ENCODE measurements around the gene SLC45A2. TPM values are rescaled to one million over a fixed set of nuclear protein-coding genes. Genes with fewer than 3 reads are reported as not detected.

Gene SLC45A2
- total RNA-seq, 1 experiment from 2014 or later, result not detected

GRCh38 chr5:33992864-33993263, 8.4 kb upstream of the SLC45A2 start:
- H3K27me3 ChIP-seq (ENCODE audit: low read length), result no peaks in the 10 kb centered on the region
- DNase-seq, result no peak
- H3K9ac ChIP-seq (ENCODE audit: low read length), result no peak overlapping the region
- peaks cover 23% of the 10 kb centered on the region for H3K36me3 ChIP-seq (ENCODE audit: insufficient read depth, low read length)
- no peak overlapping the region for H2AFZ ChIP-seq (ENCODE audit: low read length)
- H3K9me3 ChIP-seq (ENCODE audit: low read length), result no peaks in the 10 kb centered on the region
- no peaks in the 10 kb centered on the region for H3K9me2 ChIP-seq (replicated peaks; ENCODE audit: insufficient read depth, low read length)
- H3K4me3 ChIP-seq (ENCODE audit: low read length), result no peak overlapping the region
- no peak overlapping the region for H3K27ac ChIP-seq (ENCODE audit: low read length)
- H3K4me1 ChIP-seq (ENCODE audit: low read length), result no peaks in the 10 kb centered on the region
- no peak overlapping the region for H3K4me2 ChIP-seq (ENCODE audit: low read depth, low read length, poor library complexity, severe bottlenecking)
- H3K79me2 ChIP-seq (ENCODE audit: low read length), result no peaks in the 10 kb centered on the region
- no peaks in the 10 kb centered on the region for H4K20me1 ChIP-seq (ENCODE audit: insufficient read depth, low read depth, low read length)

- DNase-seq, result no peak
- Histone ChIP-seq H3K4me2 (ENCODE audit: low read depth, low read length, poor library complexity, severe bottlenecking) (no peak overlapping the region), H3K4me1 (ENCODE audit: low read length) (no peaks in the 10 kb centered on the region)
These were observed 954 bp upstream of the SLC45A2 start for GRCh38 chr5:33985447-33985846.

GRCh38 chr5:33984178-33984577, 315 bp downstream of the SLC45A2 start:
- Histone ChIP-seq H3K27me3 (ENCODE audit: low read length) (no peaks in the 10 kb centered on the region), H3K36me3 (ENCODE audit: insufficient read depth, low read length) (peaks cover 26% of the 10 kb centered on the region), H3K9me2 (replicated peaks; ENCODE audit: insufficient read depth, low read length) (no peaks in the 10 kb centered on the region), H3K4me3 (ENCODE audit: low read length) (no peak overlapping the region), H3K9ac (ENCODE audit: low read length) (no peak overlapping the region), H4K20me1 (ENCODE audit: insufficient read depth, low read depth, low read length) (no peaks in the 10 kb centered on the region), H3K4me1 (ENCODE audit: low read length) (no peaks in the 10 kb centered on the region), H3K9me3 (ENCODE audit: low read length) (peaks cover 3% of the 10 kb centered on the region; the same call in 1 of the 2 replicates), H2AFZ (ENCODE audit: low read length) (no peak overlapping the region), H3K27ac (ENCODE audit: low read length) (no peak overlapping the region), H3K4me2 (ENCODE audit: low read depth, low read length, poor library complexity, severe bottlenecking) (no peak overlapping the region), H3K79me2 (ENCODE audit: low read length) (no peaks in the 10 kb centered on the region)
- no peak for DNase-seq

More at GRCh38 chr5:33985447-33985846, 954 bp upstream of the SLC45A2 start:
- Histone ChIP-seq H2AFZ (ENCODE audit: low read length) (no peak overlapping the region), H3K9me2 (replicated peaks; ENCODE audit: insufficient read depth, low read length) (no peaks in the 10 kb centered on the region), H3K9ac (ENCODE audit: low read length) (no peak overlapping the region), H3K4me3 (ENCODE audit: low read length) (no peak overlapping the region), H3K27ac (ENCODE audit: low read length) (no peak overlapping the region), H3K9me3 (ENCODE audit: low read length) (peaks cover 3% of the 10 kb centered on the region; the same call in 1 of the 2 replicates), H3K36me3 (ENCODE audit: insufficient read depth, low read length) (peaks cover 30% of the 10 kb centered on the region), H3K79me2 (ENCODE audit: low read length) (no peaks in the 10 kb centered on the region), H4K20me1 (ENCODE audit: insufficient read depth, low read depth, low read length) (no peaks in the 10 kb centered on the region), H3K27me3 (ENCODE audit: low read length) (no peaks in the 10 kb centered on the region)

- peaks cover 3% of the 10 kb centered on the region; the same call in 1 of the 2 replicates for H3K9me3 ChIP-seq (ENCODE audit: low read length)
- no peak overlapping the region for H2AFZ ChIP-seq (ENCODE audit: low read length)
- no peak overlapping the region for H3K4me3 ChIP-seq (ENCODE audit: low read length)
- DNase-seq, result no peak
- H3K27ac ChIP-seq (ENCODE audit: low read length), result no peak overlapping the region
- H3K9ac ChIP-seq (ENCODE audit: low read length), result no peak overlapping the region
- H3K9me2 ChIP-seq (replicated peaks; ENCODE audit: insufficient read depth, low read length), result no peaks in the 10 kb centered on the region
- H3K79me2 ChIP-seq (ENCODE audit: low read length), result no peaks in the 10 kb centered on the region
- H3K4me1 ChIP-seq (ENCODE audit: low read length), result no peaks in the 10 kb centered on the region
- H4K20me1 ChIP-seq (ENCODE audit: insufficient read depth, low read depth, low read length), result no peaks in the 10 kb centered on the region
- no peak overlapping the region for H3K4me2 ChIP-seq (ENCODE audit: low read depth, low read length, poor library complexity, severe bottlenecking)
- H3K27me3 ChIP-seq (ENCODE audit: low read length), result no peaks in the 10 kb centered on the region
- peaks cover 5% of the 10 kb centered on the region; the same call in 1 of the 2 replicates for H3K36me3 ChIP-seq (ENCODE audit: insufficient read depth, low read length)
These were observed 2.9 kb downstream of the SLC45A2 start for GRCh38 chr5:33981408-33982162.

- Histone ChIP-seq H3K4me1 (ENCODE audit: low read length) (no peaks in the 10 kb centered on the region), H3K27me3 (ENCODE audit: low read length) (no peaks in the 10 kb centered on the region), H3K4me2 (ENCODE audit: low read depth, low read length, poor library complexity, severe bottlenecking) (no peak overlapping the region), H2AFZ (ENCODE audit: low read length) (no peak overlapping the region), H3K9me3 (ENCODE audit: low read length) (no peaks in the 10 kb centered on the region), H4K20me1 (ENCODE audit: insufficient read depth, low read depth, low read length) (no peaks in the 10 kb centered on the region), H3K79me2 (ENCODE audit: low read length) (no peaks in the 10 kb centered on the region), H3K36me3 (ENCODE audit: insufficient read depth, low read length) (no peaks in the 10 kb centered on the region), H3K9ac (ENCODE audit: low read length) (no peak overlapping the region), H3K27ac (ENCODE audit: low read length) (no peak overlapping the region), H3K4me3 (ENCODE audit: low read length) (no peak overlapping the region), H3K9me2 (replicated peaks; ENCODE audit: insufficient read depth, low read length) (no peaks in the 10 kb centered on the region)
- no peak for DNase-seq
These were observed 4.5 kb downstream of the SLC45A2 start for GRCh38 chr5:33980030-33980429.

GRCh38 chr5:33978306-33978705, 6.2 kb downstream of the SLC45A2 start:
- Histone ChIP-seq H3K4me3 (ENCODE audit: low read length) (no peak overlapping the region), H3K9ac (ENCODE audit: low read length) (no peak overlapping the region), H3K4me1 (ENCODE audit: low read length) (no peaks in the 10 kb centered on the region), H3K9me2 (replicated peaks; ENCODE audit: insufficient read depth, low read length) (no peaks in the 10 kb centered on the region), H3K79me2 (ENCODE audit: low read length) (no peaks in the 10 kb centered on the region), H4K20me1 (ENCODE audit: insufficient read depth, low read depth, low read length) (no peaks in the 10 kb centered on the region), H3K27me3 (ENCODE audit: low read length) (no peaks in the 10 kb centered on the region), H3K36me3 (ENCODE audit: insufficient read depth, low read length) (no peaks in the 10 kb centered on the region), H3K27ac (ENCODE audit: low read length) (no peak overlapping the region), H3K4me2 (ENCODE audit: low read depth, low read length, poor library complexity, severe bottlenecking) (no peak overlapping the region), H2AFZ (ENCODE audit: low read length) (no peak overlapping the region), H3K9me3 (ENCODE audit: low read length) (no peaks in the 10 kb centered on the region)
- DNase-seq, result no peak

GRCh38 chr5:33976307-33976706, 8.2 kb downstream of the SLC45A2 start:
- Histone ChIP-seq H3K9me3 (ENCODE audit: low read length) (no peaks in the 10 kb centered on the region), H4K20me1 (ENCODE audit: insufficient read depth, low read depth, low read length) (no peaks in the 10 kb centered on the region), H3K36me3 (ENCODE audit: insufficient read depth, low read length) (no peaks in the 10 kb centered on the region), H3K27me3 (ENCODE audit: low read length) (no peaks in the 10 kb centered on the region), H3K4me1 (ENCODE audit: low read length) (no peaks in the 10 kb centered on the region), H3K9me2 (replicated peaks; ENCODE audit: insufficient read depth, low read length) (no peaks in the 10 kb centered on the region), H3K9ac (ENCODE audit: low read length) (no peak overlapping the region), H3K4me3 (ENCODE audit: low read length) (no peak overlapping the region), H3K27ac (ENCODE audit: low read length) (no peak overlapping the region), H3K79me2 (ENCODE audit: low read length) (no peaks in the 10 kb centered on the region), H3K4me2 (ENCODE audit: low read depth, low read length, poor library complexity, severe bottlenecking) (no peak overlapping the region), H2AFZ (ENCODE audit: low read length) (no peak overlapping the region)
- DNase-seq, result no peak

GRCh38 chr5:33975852-33976251, 8.6 kb downstream of the SLC45A2 start:
- Histone ChIP-seq H3K9ac (ENCODE audit: low read length) (no peak overlapping the region), H3K27ac (ENCODE audit: low read length) (no peak overlapping the region), H3K27me3 (ENCODE audit: low read length) (no peaks in the 10 kb centered on the region), H4K20me1 (ENCODE audit: insufficient read depth, low read depth, low read length) (no peaks in the 10 kb centered on the region), H3K4me2 (ENCODE audit: low read depth, low read length, poor library complexity, severe bottlenecking) (no peak overlapping the region), H3K36me3 (ENCODE audit: insufficient read depth, low read length) (no peaks in the 10 kb centered on the region), H2AFZ (ENCODE audit: low read length) (no peak overlapping the region), H3K9me2 (replicated peaks; ENCODE audit: insufficient read depth, low read length) (no peaks in the 10 kb centered on the region), H3K79me2 (ENCODE audit: low read length) (no peaks in the 10 kb centered on the region), H3K4me3 (ENCODE audit: low read length) (no peak overlapping the region), H3K9me3 (ENCODE audit: low read length) (no peaks in the 10 kb centered on the region), H3K4me1 (ENCODE audit: low read length) (no peaks in the 10 kb centered on the region)
- DNase-seq, result no peak

Data from Karpas-422 (cell line).